IMR-90 (cell line): Measurements from ENCODE around the gene GALNT9. TPM values are rescaled to one million over a fixed set of nuclear protein-coding genes. Genes with fewer than 3 reads are reported as not detected.

ENCODE experiments used
- ATAC-seq: fragments of 200-7000 bp; cut with Tn5 transposase; 2 replicates; pipeline ENCODE4 v1.9.1; 2020; ENCODE audit warnings: low read depth, mild to moderate bottlenecking, moderate library complexity
- BruUV-seq: library from RNA; stranded (reverse); fragments of 400-500 nt; replicated peaks from 2 replicates; lab custom pipeline; 2021; lab: Mats Ljungman, UMichigan
- CTCF ChIA-PET: fragments of 300-600 bp; formaldehyde crosslinking; extraction: SDS; loops from one replicate; lab custom pipeline; 2021; ENCODE audit warnings: antibody characterized with exemption; lab: Yijun Ruan, JAX
- POLR2A ChIA-PET: fragments of 300-600 bp; sonication (Branson Sonifier 250); formaldehyde crosslinking; loops from one replicate; lab custom pipeline; 2022; ENCODE audit warnings: antibody characterized with exemption; ENCODE audit not compliant: unreplicated experiment; lab: Charles Lee
- DNase-seq: peaks from one replicate; pipeline ENCODE4 v3.0.0; 2013
- H2AFZ ChIP-seq: replicated peaks from 2 replicates; pipeline ENCODE3; 2013; ENCODE audit warnings: low read length, mild to moderate bottlenecking; ENCODE audit not compliant: poor library complexity
- H2AK5ac ChIP-seq: 2 replicates; pipeline ENCODE4 v1.6.1; 2013; ENCODE audit warnings: low read depth, low read length, inconsistent platforms
- H2AK9ac ChIP-seq: replicated peaks from 2 replicates; pipeline ENCODE3; 2013; ENCODE audit warnings: mild to moderate bottlenecking, low read depth, low read length, moderate library complexity; ENCODE audit not compliant: poor library complexity
- H2BK120ac ChIP-seq: 2 replicates; pipeline ENCODE4 v1.6.1; 2013; ENCODE audit warnings: low read depth, low read length, inconsistent platforms
- H2BK15ac ChIP-seq: 3 replicates; pipeline ENCODE4 v1.6.1; 2013; ENCODE audit warnings: low read depth, low read length, inconsistent platforms
- H2BK20ac ChIP-seq: 2 replicates; pipeline ENCODE4 v1.6.1; 2013; ENCODE audit warnings: low read depth, mild to moderate bottlenecking, inconsistent platforms, low read length, moderate library complexity
- H2BK5ac ChIP-seq: 2 replicates; pipeline ENCODE4 v1.6.1; 2013; ENCODE audit warnings: mild to moderate bottlenecking, low read depth, low read length, inconsistent platforms; ENCODE audit not compliant: poor library complexity, severe bottlenecking
- H3K14ac ChIP-seq: replicated peaks from 2 replicates; pipeline ENCODE4 v1.6.1; 2013; ENCODE audit warnings: low read depth, low read length, inconsistent platforms
- H3K18ac ChIP-seq: 2 replicates; pipeline ENCODE4 v1.6.1; 2013; ENCODE audit warnings: low read depth, low read length, control low read depth
- H3K23ac ChIP-seq: 2 replicates; pipeline ENCODE4 v1.6.1; 2013; ENCODE audit warnings: low read depth, low read length, inconsistent platforms
- H3K27ac ChIP-seq: 2 replicates; pipeline ENCODE4 v1.5.1; 2013; ENCODE audit warnings: mild to moderate bottlenecking, control low read depth, low read length; ENCODE audit not compliant: insufficient read depth
- H3K27me3 ChIP-seq: 2 replicates; pipeline ENCODE4 v1.6.1; 2013; ENCODE audit warnings: low read length; ENCODE audit not compliant: control insufficient read depth, insufficient read depth
- H3K36me3 ChIP-seq: 2 replicates; pipeline ENCODE4 v1.6.1; 2013; ENCODE audit warnings: low read length, mixed read lengths; ENCODE audit not compliant: control insufficient read depth, insufficient read depth
- H3K4ac ChIP-seq: 2 replicates; pipeline ENCODE4 v1.6.1; 2013; ENCODE audit warnings: low read depth, low read length, inconsistent platforms
- H3K4me1 ChIP-seq: 2 replicates; pipeline ENCODE4 v1.6.1; 2013; ENCODE audit warnings: low read length, mixed read lengths; ENCODE audit not compliant: control insufficient read depth, insufficient read depth
- H3K4me2 ChIP-seq: 2 replicates; pipeline ENCODE4 v1.6.1; 2013; ENCODE audit warnings: low read depth, mild to moderate bottlenecking, control low read depth, low read length, moderate library complexity
- H3K4me3 ChIP-seq: 2 replicates; pipeline ENCODE4 v1.5.1; 2013; ENCODE audit warnings: low read depth, mild to moderate bottlenecking, control low read depth, low read length, moderate library complexity; ENCODE audit not compliant: insufficient read depth
- H3K56ac ChIP-seq: 2 replicates; pipeline ENCODE4 v1.6.1; 2013; ENCODE audit warnings: low read length, inconsistent platforms; ENCODE audit not compliant: insufficient read depth; ENCODE audit errors: extremely low read depth
- H3K79me1 ChIP-seq, 2 experiments: 2 replicates each; pipeline ENCODE4 v1.6.1; 2013; ENCODE audit warnings: low read length in 2 of 2, inconsistent platforms in 1 of 2, low read depth in 1 of 2
- H3K9ac ChIP-seq: 2 replicates; pipeline ENCODE4 v1.6.1; 2013; ENCODE audit warnings: low read depth, low read length, control low read depth
- H3K9me1 ChIP-seq: 2 replicates; pipeline ENCODE4 v1.6.1; 2013; ENCODE audit warnings: low read length, inconsistent platforms; ENCODE audit not compliant: insufficient read depth
- H3K9me3 ChIP-seq: 2 replicates; pipeline ENCODE4 v1.6.1; 2013; ENCODE audit warnings: low read length; ENCODE audit not compliant: control insufficient read depth, insufficient read depth
- H4K20me1 ChIP-seq: 2 replicates; pipeline ENCODE4 v1.6.1; 2013; ENCODE audit warnings: low read length, inconsistent platforms; ENCODE audit not compliant: insufficient read depth
- H4K5ac ChIP-seq: 2 replicates; pipeline ENCODE4 v1.6.1; 2013; ENCODE audit warnings: mild to moderate bottlenecking, low read depth, low read length, control low read depth
- H4K8ac ChIP-seq, 2 experiments: 2 replicates each; pipeline ENCODE4 v1.6.1; 2013; ENCODE audit warnings: low read depth in 2 of 2, low read length in 2 of 2, control low read depth in 1 of 2, inconsistent platforms in 1 of 2
- H4K91ac ChIP-seq: 2 replicates; pipeline ENCODE4 v1.6.1; 2013; ENCODE audit warnings: low read depth, low read length, inconsistent platforms; ENCODE audit not compliant: insufficient read depth
- BHLHE40 ChIP-seq: fragments of 150-350 bp; IDR thresholded peaks from 2 replicates; pipeline ENCODE4 v1.6.1; 2016; ENCODE audit warnings: mild to moderate bottlenecking, low read depth, low read length
- CEBPB ChIP-seq: IDR thresholded peaks from 2 replicates; pipeline ENCODE4 v1.6.1; 2012; ENCODE audit warnings: low read depth, low read length, improper control_type of control experiment
- CHD1 ChIP-seq: IDR thresholded peaks from 2 replicates; pipeline ENCODE4 v1.6.1; 2012; ENCODE audit warnings: low read depth, low read length, improper control_type of control experiment
- ELK1 ChIP-seq: fragments of 150-350 bp; IDR thresholded peaks from 2 replicates; pipeline ENCODE4 v1.6.1; 2016; ENCODE audit warnings: low read depth, mild to moderate bottlenecking, low read length, moderate library complexity, borderline replicate concordance
- FOS ChIP-seq: fragments of 150-350 bp; IDR thresholded peaks from 2 replicates; pipeline ENCODE4 v1.6.1; 2016; ENCODE audit warnings: low read depth, low read length
- MAFK ChIP-seq: IDR thresholded peaks from 2 replicates; pipeline ENCODE4 v1.6.1; 2012; ENCODE audit warnings: low read depth, low read length, improper control_type of control experiment
- MAZ ChIP-seq: IDR thresholded peaks from 2 replicates; pipeline ENCODE4 v1.6.1; 2012; ENCODE audit warnings: low read depth, mild to moderate bottlenecking, low read length, improper control_type of control experiment, moderate library complexity, borderline replicate concordance
- MXI1 ChIP-seq: IDR thresholded peaks from 2 replicates; pipeline ENCODE4 v1.6.1; 2012; ENCODE audit warnings: low read depth, mild to moderate bottlenecking, low read length, moderate library complexity, borderline replicate concordance
- POLR2A ChIP-seq: IDR thresholded peaks from 2 replicates; pipeline ENCODE4 v1.6.1; 2012; ENCODE audit warnings: mild to moderate bottlenecking, low read depth, low read length
- RAD21 ChIP-seq: IDR thresholded peaks from 2 replicates; pipeline ENCODE4 v1.6.1; 2012; ENCODE audit warnings: low read length, improper control_type of control experiment
- RCOR1 ChIP-seq: IDR thresholded peaks from 2 replicates; pipeline ENCODE4 v1.6.1; 2012; ENCODE audit warnings: mild to moderate bottlenecking, low read length, improper control_type of control experiment; ENCODE audit not compliant: insufficient replicate concordance
- RFX5 ChIP-seq: IDR thresholded peaks from 2 replicates; pipeline ENCODE4 v1.8.0; 2012; ENCODE audit warnings: low read depth, mild to moderate bottlenecking, low read length, moderate library complexity
- SMC3 ChIP-seq: fragments of 150-350 bp; IDR thresholded peaks from 2 replicates; pipeline ENCODE4 v1.6.1; 2016; ENCODE audit warnings: low read depth, mild to moderate bottlenecking, antibody characterized with exemption, low read length, moderate library complexity
- WGBS, 2 experiments: methylation state at CpG; one replicate each; pipeline versions ENCODE4 v1.1.5 to v1.1.7; 2013; ENCODE audit warnings: missing lambda C conversion rate in 2 of 2; ENCODE audit not compliant: insufficient read length in 1 of 2; ENCODE audit errors: extremely low coverage in 2 of 2; 5-methylcytosine and 5-hydroxymethylcytosine counted together
- dilution Hi-C: fragments of 300-500 bp; cut with HindIII; formaldehyde crosslinking; loops from one replicate; pipeline ENCODE4 v1.14.3; 2018; ENCODE audit warnings: low sequenced_read_pairs; ENCODE audit not compliant: unreplicated experiment
- in situ Hi-C: fragments of 300-500 bp; cut with MboI; formaldehyde crosslinking; loops from 3 replicates; pipeline ENCODE4 v1.14.3; 2019; ENCODE audit warnings: low sequenced_read_pairs, inconsistent platforms, mixed read lengths
- intact Hi-C: fragments of 100-400 bp; cut with micrococcal nuclease; formaldehyde crosslinking; loops from 2 replicates; pipeline ENCODE4 v1.10.0; 2022
- polyA plus RNA-seq, 3 experiments: library from polyadenylated mRNA; depleted of rRNA; stranded (reverse); fragments of >200 nt; gene quantifications; 2 replicates each; pipeline ENCODE4 v1.2.3, GENCODE V29; 2012; ENCODE audit warnings: low replicate concordance in 1 of 3
- total RNA-seq: library from RNA; depleted of rRNA; stranded (reverse); fragments of >200 nt; gene quantifications from 2 replicates; pipeline ENCODE4 v1.2.3, GENCODE V29; 2012
- TF ChIP-seq, protein P1 (sequence below): fragments of 150-350 bp; IDR thresholded peaks from 2 replicates; pipeline ENCODE4 v1.6.1; 2017; ENCODE audit warnings: mild to moderate bottlenecking, antibody characterized with exemption, low read length, low read depth
- TF ChIP-seq, protein P2 (sequence below): conservative IDR thresholded peaks from 2 replicates; pipeline ENCODE4 v1.5.1; 2012; ENCODE audit warnings: mild to moderate bottlenecking, low read depth, low read length, improper control_type of control experiment

Gene GALNT9
- total and polyA plus RNA-seq, 2 of the 4 experiments (the other 2 are of a cell fraction): under 0.01 to 0.12 TPM

DNA sequence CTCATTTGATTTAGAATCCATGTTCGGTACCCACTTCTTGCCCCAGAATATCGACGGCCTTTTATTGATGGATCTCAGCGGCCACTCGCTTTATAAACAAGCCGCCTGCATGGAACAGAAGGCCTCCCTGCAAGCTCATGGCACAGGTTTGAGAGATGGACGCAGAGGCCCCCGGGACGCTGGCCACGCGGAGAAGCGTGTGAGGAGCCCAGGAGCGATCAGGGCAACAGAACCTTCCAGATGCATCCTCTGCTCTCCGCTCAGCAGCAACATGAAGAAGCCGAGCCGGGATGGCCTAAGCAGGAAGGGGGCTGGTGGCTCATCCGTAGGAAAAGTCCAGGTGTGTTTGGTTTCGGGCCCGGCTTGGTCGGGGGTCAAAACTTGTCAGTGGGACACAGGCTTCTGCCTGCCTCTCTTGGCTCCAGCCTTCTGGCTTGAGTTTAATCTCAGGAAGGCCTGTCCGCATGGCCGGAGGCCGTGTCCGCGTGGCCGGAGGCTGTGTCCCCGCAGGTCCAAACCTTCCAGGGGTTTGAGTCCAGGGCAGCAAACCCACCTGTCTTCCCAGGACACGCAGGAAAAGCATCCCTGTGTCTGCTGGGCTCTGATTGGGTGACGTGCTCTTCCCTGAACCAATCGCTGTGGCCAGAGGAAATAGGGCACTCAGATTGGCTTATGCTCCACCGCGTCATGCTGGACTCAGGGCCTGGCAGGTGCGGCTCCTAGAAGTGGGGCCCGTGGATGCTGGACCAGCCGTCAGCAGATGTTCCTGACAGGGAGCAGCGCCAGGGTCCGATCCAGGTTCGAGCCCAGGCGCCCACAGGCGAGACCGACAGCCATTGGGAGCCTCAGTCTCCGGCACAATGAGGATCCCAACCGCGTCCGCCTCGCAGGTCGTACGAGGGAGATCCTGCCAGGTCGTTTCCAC lies 65.0 kb downstream of the GALNT9 start:
- H2BK120ac ChIP-seq: no peak overlapping the region
- no peak overlapping the region for H3K9ac ChIP-seq
- 76% methylated on average over 48 of the region's 49 CpGs; no CpG with 5 or more reads in 1 of the 2 experiments for WGBS, 2 experiments
- ChIA-PET CTCF (no interaction called here), POLR2A (no interaction called here)
- DNase-seq (no peak), ATAC-seq (no peak)
- no peak overlapping the region for H3K14ac ChIP-seq
- in situ Hi-C loops (no loop called here), dilution Hi-C loops (no loop called here), intact Hi-C loops (no loop called here)
- no peak overlapping the region for H3K56ac ChIP-seq
- no peak overlapping the region for H4K91ac ChIP-seq
- no peak overlapping the region for H2BK15ac ChIP-seq
- H3K36me3 ChIP-seq: no peaks in the 10 kb centered on the region
- H3K23ac ChIP-seq: no peak overlapping the region
- H3K27me3 ChIP-seq: no peaks in the 10 kb centered on the region
- no peak overlapping the region for H3K18ac ChIP-seq
- H3K9me3 ChIP-seq: peaks cover 6% of the 10 kb centered on the region; the same call in 1 of the 2 replicates
- H2BK20ac ChIP-seq: no peak overlapping the region
- no peaks in the 10 kb centered on the region for H4K20me1 ChIP-seq
- no TSS peak for BruUV-seq
- H3K9me1 ChIP-seq: no peaks in the 10 kb centered on the region
- no peak overlapping the region for H3K27ac ChIP-seq
- H4K8ac ChIP-seq: no peak overlapping the region
- H4K5ac ChIP-seq: no peak overlapping the region
- H2AK9ac ChIP-seq: no peak overlapping the region
- H3K4me1 ChIP-seq: no peaks in the 10 kb centered on the region
- H3K79me1 ChIP-seq: no peaks in the 10 kb centered on the region
- no peak overlapping the region for H3K4ac ChIP-seq
- H2AK5ac ChIP-seq: no peak overlapping the region
- H3K4me2 ChIP-seq: no peak overlapping the region
- H2BK5ac ChIP-seq: no peak overlapping the region
- H3K4me3 ChIP-seq: no peak overlapping the region
- no peak overlapping the region for H2AFZ ChIP-seq
- TF ChIP-seq, protein P1, sequence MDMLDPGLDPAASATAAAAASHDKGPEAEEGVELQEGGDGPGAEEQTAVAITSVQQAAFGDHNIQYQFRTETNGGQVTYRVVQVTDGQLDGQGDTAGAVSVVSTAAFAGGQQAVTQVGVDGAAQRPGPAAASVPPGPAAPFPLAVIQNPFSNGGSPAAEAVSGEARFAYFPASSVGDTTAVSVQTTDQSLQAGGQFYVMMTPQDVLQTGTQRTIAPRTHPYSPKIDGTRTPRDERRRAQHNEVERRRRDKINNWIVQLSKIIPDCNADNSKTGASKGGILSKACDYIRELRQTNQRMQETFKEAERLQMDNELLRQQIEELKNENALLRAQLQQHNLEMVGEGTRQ: no peak
- TF ChIP-seq RFX5 (no peak), RAD21 (no peak), FOS (no peak), CHD1 (no peak), BHLHE40 (no peak), CEBPB (no peak), MXI1 (no peak), POLR2A (no peak), MAZ (no peak), MAFK (no peak), SMC3 (no peak), ELK1 (no peak), RCOR1 (no peak)
- TF ChIP-seq, protein P2, sequence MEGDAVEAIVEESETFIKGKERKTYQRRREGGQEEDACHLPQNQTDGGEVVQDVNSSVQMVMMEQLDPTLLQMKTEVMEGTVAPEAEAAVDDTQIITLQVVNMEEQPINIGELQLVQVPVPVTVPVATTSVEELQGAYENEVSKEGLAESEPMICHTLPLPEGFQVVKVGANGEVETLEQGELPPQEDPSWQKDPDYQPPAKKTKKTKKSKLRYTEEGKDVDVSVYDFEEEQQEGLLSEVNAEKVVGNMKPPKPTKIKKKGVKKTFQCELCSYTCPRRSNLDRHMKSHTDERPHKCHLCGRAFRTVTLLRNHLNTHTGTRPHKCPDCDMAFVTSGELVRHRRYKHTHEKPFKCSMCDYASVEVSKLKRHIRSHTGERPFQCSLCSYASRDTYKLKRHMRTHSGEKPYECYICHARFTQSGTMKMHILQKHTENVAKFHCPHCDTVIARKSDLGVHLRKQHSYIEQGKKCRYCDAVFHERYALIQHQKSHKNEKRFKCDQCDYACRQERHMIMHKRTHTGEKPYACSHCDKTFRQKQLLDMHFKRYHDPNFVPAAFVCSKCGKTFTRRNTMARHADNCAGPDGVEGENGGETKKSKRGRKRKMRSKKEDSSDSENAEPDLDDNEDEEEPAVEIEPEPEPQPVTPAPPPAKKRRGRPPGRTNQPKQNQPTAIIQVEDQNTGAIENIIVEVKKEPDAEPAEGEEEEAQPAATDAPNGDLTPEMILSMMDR: no peak
